ENCODE results near the gene DAB2IP. TPM values are rescaled to one million over a fixed set of nuclear protein-coding genes. Genes with fewer than 3 reads are reported as not detected.
A peak's percentile ranks its signal among the peaks of the same experiment; 100 is the strongest.

Gene DAB2IP
- total RNA-seq, 1 experiment from 2014 or later, result 56.3 TPM

DNA sequence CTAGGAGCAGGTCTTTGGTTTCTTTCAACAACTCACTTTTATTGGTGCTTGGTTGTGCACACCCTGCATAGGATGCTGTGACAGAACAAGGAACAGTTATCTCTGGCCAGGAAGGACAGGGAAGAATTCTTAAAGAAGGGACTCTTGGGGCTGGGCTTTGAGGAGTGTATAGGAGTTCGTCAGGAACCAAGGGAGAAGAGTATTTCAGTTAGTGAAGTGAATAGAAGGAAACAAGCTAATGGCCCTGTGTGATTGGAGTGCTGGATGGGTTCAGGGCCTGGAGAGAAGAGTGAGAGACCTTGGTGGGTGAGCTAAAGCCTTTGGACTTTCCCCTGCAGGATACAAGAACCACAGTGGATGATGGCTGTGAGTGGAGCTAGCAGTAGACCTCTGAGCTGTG is 32.2 kb downstream of the DAB2IP start:
- DNase-seq, result no peak
- CTCF ChIA-PET, result interaction anchor here (1.1 to 1.3 kb wide), 3 partner anchors 43 to 138 kb away, joined by 7 to 9 read pairs (median 7); no protein-coding TSS in a partner anchor
- Mint-ChIP-seq H3K9me3 (ENCODE audit: low read depth, unreplicated experiment) (no peaks in the 10 kb centered on the region), H3K27ac (ENCODE audit: unreplicated experiment) (no peak overlapping the region), H3K36me3 (ENCODE audit: insufficient read depth, unreplicated experiment) (no peaks in the 10 kb centered on the region), H3K27me3 (ENCODE audit: unreplicated experiment) (no peaks in the 10 kb centered on the region), H3K4me3 (ENCODE audit: low read depth, unreplicated experiment) (no peak overlapping the region), H3K4me1 (ENCODE audit: low read depth, unreplicated experiment) (peaks cover 9% of the 10 kb centered on the region)
- TF ChIP-seq, protein P1, sequence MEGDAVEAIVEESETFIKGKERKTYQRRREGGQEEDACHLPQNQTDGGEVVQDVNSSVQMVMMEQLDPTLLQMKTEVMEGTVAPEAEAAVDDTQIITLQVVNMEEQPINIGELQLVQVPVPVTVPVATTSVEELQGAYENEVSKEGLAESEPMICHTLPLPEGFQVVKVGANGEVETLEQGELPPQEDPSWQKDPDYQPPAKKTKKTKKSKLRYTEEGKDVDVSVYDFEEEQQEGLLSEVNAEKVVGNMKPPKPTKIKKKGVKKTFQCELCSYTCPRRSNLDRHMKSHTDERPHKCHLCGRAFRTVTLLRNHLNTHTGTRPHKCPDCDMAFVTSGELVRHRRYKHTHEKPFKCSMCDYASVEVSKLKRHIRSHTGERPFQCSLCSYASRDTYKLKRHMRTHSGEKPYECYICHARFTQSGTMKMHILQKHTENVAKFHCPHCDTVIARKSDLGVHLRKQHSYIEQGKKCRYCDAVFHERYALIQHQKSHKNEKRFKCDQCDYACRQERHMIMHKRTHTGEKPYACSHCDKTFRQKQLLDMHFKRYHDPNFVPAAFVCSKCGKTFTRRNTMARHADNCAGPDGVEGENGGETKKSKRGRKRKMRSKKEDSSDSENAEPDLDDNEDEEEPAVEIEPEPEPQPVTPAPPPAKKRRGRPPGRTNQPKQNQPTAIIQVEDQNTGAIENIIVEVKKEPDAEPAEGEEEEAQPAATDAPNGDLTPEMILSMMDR (IDR thresholded peaks at IDR 0.05; ENCODE audit: unreplicated experiment), result no peak
- intact Hi-C loops (cut with micrococcal nuclease; ENCODE audit: unreplicated experiment), result no loop called here
- no TSS peak for BruUV-seq (replicated peaks)

DNA sequence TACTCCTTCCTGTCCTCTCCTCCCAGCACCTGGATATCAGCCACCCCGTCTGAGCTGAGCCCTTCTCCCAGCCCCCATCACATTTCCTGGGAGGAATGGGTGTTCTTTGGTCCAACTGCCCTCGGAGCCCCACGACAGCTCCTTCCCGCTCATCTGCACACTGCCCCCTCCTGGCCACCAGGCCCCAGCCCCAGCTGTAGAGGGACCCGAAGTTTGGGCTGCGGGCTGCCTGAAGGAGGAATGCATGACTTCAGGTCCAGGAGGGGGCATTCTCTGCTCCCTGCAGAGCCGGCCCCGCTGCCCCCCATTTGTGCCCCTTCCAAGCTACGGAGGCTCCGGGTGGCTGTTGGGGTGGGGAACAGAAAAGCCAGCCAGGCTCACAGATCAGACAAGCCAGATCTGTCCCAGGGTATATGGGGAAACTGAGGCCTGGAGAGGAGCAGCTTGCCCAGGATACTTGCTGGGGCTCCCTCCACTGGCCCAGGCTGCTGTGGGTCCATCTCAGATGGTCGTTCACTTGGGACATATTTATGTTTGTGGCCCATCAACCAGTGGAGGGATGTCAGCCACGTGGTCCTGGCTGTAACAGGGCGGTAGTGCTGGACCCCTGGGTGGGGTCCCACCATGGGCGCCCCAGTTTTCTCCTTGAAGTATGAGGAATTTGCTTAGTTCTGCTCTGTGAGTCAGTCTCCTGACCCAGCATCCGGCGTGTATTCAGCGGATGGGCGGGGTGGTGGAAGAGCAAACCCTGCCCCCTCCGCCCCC is 33.1 kb downstream of the DAB2IP start:
- no peak overlapping the region for H3K4me3 Mint-ChIP-seq (ENCODE audit: low read depth, unreplicated experiment)
- peaks cover 9% of the 10 kb centered on the region for H3K4me1 Mint-ChIP-seq (ENCODE audit: low read depth, unreplicated experiment)
- TF ChIP-seq, protein P1 (IDR thresholded peaks at IDR 0.05; ENCODE audit: unreplicated experiment), result peak; percentile 50
- no peak overlapping the region for H3K27ac Mint-ChIP-seq (ENCODE audit: unreplicated experiment)
- H3K9me3 Mint-ChIP-seq (ENCODE audit: low read depth, unreplicated experiment), result no peaks in the 10 kb centered on the region
- no peaks in the 10 kb centered on the region for H3K36me3 Mint-ChIP-seq (ENCODE audit: insufficient read depth, unreplicated experiment)
- intact Hi-C loops (cut with micrococcal nuclease; ENCODE audit: unreplicated experiment), result no loop called here
- CTCF ChIA-PET, result interaction anchor here (1.1 to 1.3 kb wide), 3 partner anchors 44 to 139 kb away, joined by 7 to 9 read pairs (median 7); no protein-coding TSS in a partner anchor
- no TSS peak for BruUV-seq (replicated peaks)
- DNase-seq, result peak; percentile 52
- H3K27me3 Mint-ChIP-seq (ENCODE audit: unreplicated experiment), result no peaks in the 10 kb centered on the region

DNA sequence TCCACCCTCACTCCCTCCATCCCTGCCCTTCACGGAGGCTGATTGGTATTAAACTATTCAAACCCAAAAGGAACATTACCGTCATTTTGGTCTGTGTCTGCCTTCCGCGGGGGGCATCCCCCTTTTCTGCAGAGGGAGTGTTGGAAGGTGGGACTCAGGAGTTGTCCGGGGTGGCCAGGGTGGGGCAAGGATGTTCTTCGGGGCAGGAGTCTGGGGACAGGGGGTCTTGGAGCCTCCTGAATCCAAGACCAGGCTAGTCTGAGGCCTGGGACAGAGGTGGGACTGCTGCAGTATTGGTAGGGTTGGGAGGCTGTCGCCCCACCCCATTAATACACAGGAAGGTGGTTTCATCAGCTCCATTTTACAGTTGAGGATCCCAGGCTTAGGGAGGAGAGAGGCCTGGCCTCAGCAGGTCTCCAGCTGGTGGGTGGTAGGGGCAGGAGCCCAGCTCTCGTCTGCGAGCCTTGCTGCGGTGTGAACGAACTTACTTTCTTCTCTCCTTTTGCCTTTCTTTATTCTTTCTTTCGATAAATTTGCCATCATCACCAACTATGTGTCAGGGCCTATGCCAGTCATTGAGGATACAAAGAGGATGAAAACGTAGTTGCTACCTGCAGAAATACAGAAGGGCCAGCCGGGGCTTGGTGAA is 33.8 kb downstream of the DAB2IP start:
- CTCF ChIA-PET, result no interaction called here
- H3K27me3 Mint-ChIP-seq (ENCODE audit: unreplicated experiment), result no peaks in the 10 kb centered on the region
- intact Hi-C loops (cut with micrococcal nuclease; ENCODE audit: unreplicated experiment), result no loop called here

DNA sequence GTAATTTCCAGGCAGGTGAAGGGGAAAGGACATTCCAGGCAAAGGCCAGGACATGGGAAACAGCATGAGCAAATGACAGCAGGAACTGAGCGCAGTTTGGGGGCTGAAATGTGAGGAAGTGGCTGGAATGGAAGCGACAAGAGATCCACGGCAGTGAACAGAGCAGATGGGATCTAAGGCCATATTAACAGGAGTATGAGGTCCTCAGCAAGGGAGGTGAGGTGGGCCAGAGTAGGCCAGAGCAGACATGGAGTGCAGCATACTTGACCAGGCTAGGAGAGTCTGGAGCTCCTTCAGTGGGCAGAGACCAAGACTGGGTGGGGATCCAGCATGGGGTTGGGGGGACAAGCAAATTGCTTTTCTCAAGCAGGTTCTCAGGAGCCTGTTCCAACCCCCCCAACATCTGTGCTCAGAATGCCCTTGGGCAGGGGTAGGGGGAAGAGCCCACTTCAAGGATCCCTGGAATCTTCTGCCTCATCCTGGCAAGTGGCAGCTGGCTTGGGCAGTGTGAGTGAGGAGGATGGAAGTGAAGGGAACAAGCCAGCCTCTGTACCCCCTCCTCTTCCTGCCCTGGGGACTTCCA is 34.5 kb downstream of the DAB2IP start:
- Mint-ChIP-seq H3K9me3 (ENCODE audit: low read depth, unreplicated experiment) (no peaks in the 10 kb centered on the region), H3K4me1 (ENCODE audit: low read depth, unreplicated experiment) (peaks cover 9% of the 10 kb centered on the region), H3K27me3 (ENCODE audit: unreplicated experiment) (no peaks in the 10 kb centered on the region), H3K4me3 (ENCODE audit: low read depth, unreplicated experiment) (no peak overlapping the region), H3K27ac (ENCODE audit: unreplicated experiment) (no peak overlapping the region), H3K36me3 (ENCODE audit: insufficient read depth, unreplicated experiment) (no peaks in the 10 kb centered on the region)
- no peak for DNase-seq
- intact Hi-C loops (cut with micrococcal nuclease; ENCODE audit: unreplicated experiment), result loop anchor here (2.0 kb wide), 1 partner anchor 307 kb away; no protein-coding TSS in a partner anchor
- CTCF ChIA-PET, result no interaction called here
- no TSS peak for BruUV-seq (replicated peaks)
- TF ChIP-seq, protein P1 (IDR thresholded peaks at IDR 0.05; ENCODE audit: unreplicated experiment), result no peak

More for the DNA sequence above, 33.8 kb downstream of the DAB2IP start:
- no peaks in the 10 kb centered on the region for H3K36me3 Mint-ChIP-seq (ENCODE audit: insufficient read depth, unreplicated experiment)
- BruUV-seq (replicated peaks), result no TSS peak
- TF ChIP-seq, protein P1 (IDR thresholded peaks at IDR 0.05; ENCODE audit: unreplicated experiment), result no peak
- no peak overlapping the region for H3K27ac Mint-ChIP-seq (ENCODE audit: unreplicated experiment)
- no peak overlapping the region for H3K4me3 Mint-ChIP-seq (ENCODE audit: low read depth, unreplicated experiment)
- no peak for DNase-seq
- H3K9me3 Mint-ChIP-seq (ENCODE audit: low read depth, unreplicated experiment), result no peaks in the 10 kb centered on the region
- H3K4me1 Mint-ChIP-seq (ENCODE audit: low read depth, unreplicated experiment), result peaks cover 9% of the 10 kb centered on the region

Measured in Calu3 (cell line).